DND-41 (cell line): Measurements from ENCODE around the gene EPB41L2.

Experiments
- CTCF ChIP-seq: IDR thresholded peaks from 2 replicates; pipeline ENCODE4 v1.5.1; 2012; ENCODE audit warnings: borderline replicate concordance, low read length, moderate library complexity, mild to moderate bottlenecking; ENCODE audit not compliant: poor library complexity, severe bottlenecking; ENCODE audit errors: extremely low read depth
- EZH2 ChIP-seq: IDR thresholded peaks from 3 replicates; pipeline ENCODE4 v1.6.1; 2012; ENCODE audit warnings: borderline replicate concordance, low read depth, mild to moderate bottlenecking, moderate library complexity, low read length, inconsistent platforms; ENCODE audit not compliant: severe bottlenecking

GRCh38 chr6:130879826-130880225 is 183.2 kb downstream of the EPB41L2 start:
- no peak for TF ChIP-seq CTCF
- no peak for TF ChIP-seq EZH2
